ENCODE data around the gene ACR. TPM values are rescaled to one million over a fixed set of nuclear protein-coding genes. Genes with fewer than 3 reads are reported as not detected.

Gene ACR
- total and polyA plus RNA-seq, 2 experiments from 2014 or later, result not detected

DNA sequence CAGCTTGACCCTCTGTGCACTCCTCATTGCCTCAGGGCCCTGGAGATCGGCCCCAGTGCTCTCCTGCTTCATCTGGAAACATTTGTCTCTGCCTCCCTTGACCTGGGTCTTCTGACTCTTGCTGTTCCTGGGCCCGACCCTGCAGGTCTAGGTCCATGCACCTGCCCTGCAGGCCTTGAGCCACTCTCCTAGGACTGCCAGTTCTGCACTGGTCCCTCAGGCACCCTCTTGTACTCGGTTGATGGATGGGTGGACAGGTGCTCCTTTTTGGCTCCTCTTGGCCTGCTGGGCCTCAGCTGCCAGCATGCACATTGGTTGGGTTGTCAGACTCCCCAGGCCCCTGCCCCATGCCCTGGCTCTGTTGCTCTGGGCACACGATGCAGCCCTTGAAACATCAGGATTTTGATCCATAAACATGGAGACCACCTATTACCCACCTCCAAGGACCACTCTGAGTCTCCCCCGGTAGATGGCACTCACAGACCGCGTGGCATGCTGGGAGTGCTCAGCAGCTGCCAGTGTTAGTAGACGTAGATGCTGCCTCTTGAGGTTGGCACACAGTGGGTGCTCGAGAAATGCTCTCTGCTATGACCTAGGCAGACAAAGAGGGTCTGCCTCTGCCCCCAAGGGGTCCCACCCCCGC lies 20.2 kb upstream of the ACR start:
- WGBS, 2 experiments (ENCODE audit: low coverage in 1 of 2, low lambda C conversion rate in 2 of 2, missing lambda C conversion rate in 2 of 2), result 80 to 83% methylated on average over 9 to 10 of the region's 10 CpGs

GRCh38 chr22:50718352-50718709 lies 19.7 kb upstream of the ACR start:
- DNase-seq, result no peak
- 89 to 94% methylated on average over 10 of the region's 10 CpGs for WGBS, 2 experiments (ENCODE audit: low coverage in 1 of 2, low lambda C conversion rate in 2 of 2, missing lambda C conversion rate in 2 of 2)
- Histone ChIP-seq H3K4me1 (ENCODE audit: insufficient read depth) (no peaks in the 10 kb centered on the region), H3K4me3 (no peak overlapping the region), H3K27me3 (replicated peaks; ENCODE audit: insufficient read depth) (0 out of 2 replicates have a peak, but pooled peaks cover 8% of the 10 kb centered on the region), H3K27ac (no peak overlapping the region), H4K20me1 (ENCODE audit: insufficient read depth) (no peaks in the 10 kb centered on the region), H3K36me3 (ENCODE audit: low read depth) (no peaks in the 10 kb centered on the region), H3K79me2 (ENCODE audit: insufficient read depth) (no peaks in the 10 kb centered on the region), H3K9me2 (ENCODE audit: insufficient read depth) (no peaks in the 10 kb centered on the region), H2AFZ (no peak overlapping the region), H3K9ac (no peak overlapping the region), H3F3A (ENCODE audit: insufficient read depth) (no peaks in the 10 kb centered on the region), H3K9me3 (ENCODE audit: low read depth) (no peaks in the 10 kb centered on the region), H3K4me2 (ENCODE audit: unreplicated experiment) (no peak overlapping the region)
- in situ Hi-C loops (cut with MboI), result no loop called here
- TF ChIP-seq EZH2 (IDR thresholded peaks at IDR 0.05; ENCODE audit: insufficient read depth, poor library complexity, severe bottlenecking) (no peak), EZH2phosphoT487 (IDR thresholded peaks at IDR 0.05; ENCODE audit: insufficient read depth, low read depth) (no peak)

More for the DNA sequence above, 20.2 kb upstream of the ACR start:
- DNase-seq, result no peak
- Histone ChIP-seq H3K9me2 (ENCODE audit: insufficient read depth) (no peaks in the 10 kb centered on the region), H3K9me3 (ENCODE audit: low read depth) (no peaks in the 10 kb centered on the region), H3K9ac (no peak overlapping the region), H3F3A (ENCODE audit: insufficient read depth) (no peaks in the 10 kb centered on the region), H3K4me2 (ENCODE audit: unreplicated experiment) (no peak overlapping the region), H3K79me2 (ENCODE audit: insufficient read depth) (no peaks in the 10 kb centered on the region), H2AFZ (no peak overlapping the region), H3K36me3 (ENCODE audit: low read depth) (no peaks in the 10 kb centered on the region), H3K4me3 (no peak overlapping the region), H3K27ac (no peak overlapping the region), H4K20me1 (ENCODE audit: insufficient read depth) (no peaks in the 10 kb centered on the region), H3K4me1 (ENCODE audit: insufficient read depth) (no peaks in the 10 kb centered on the region), H3K27me3 (replicated peaks; ENCODE audit: insufficient read depth) (0 out of 2 replicates have a peak, but pooled peaks cover 8% of the 10 kb centered on the region)
- TF ChIP-seq EZH2 (IDR thresholded peaks at IDR 0.05; ENCODE audit: insufficient read depth, poor library complexity, severe bottlenecking) (no peak), EZH2phosphoT487 (IDR thresholded peaks at IDR 0.05; ENCODE audit: insufficient read depth, low read depth) (no peak)
- in situ Hi-C loops (cut with MboI), result no loop called here

DNA sequence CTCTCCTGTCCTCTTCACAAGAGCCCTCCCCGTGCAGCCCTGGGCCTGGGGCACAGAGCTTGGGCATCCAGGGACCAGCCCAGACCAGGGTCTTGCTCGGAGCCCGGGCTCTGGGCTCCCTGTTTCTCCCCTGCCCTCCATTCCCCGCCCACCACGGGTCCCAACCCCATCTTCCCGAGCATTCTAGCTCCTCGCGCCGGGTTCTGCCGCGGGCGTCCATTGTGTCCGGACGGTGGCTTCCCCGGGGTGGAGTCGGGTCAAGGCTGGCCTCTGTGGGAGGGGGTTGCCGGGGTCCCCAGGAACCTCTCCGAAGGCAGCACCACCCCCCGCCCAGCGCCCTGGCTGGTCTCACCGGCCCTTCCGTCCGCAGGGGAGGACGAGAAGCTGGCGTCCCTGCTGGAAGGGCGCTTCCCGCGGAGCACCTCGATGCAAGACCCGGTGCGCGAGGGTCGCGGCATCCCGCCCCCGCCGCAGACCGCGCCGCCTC lies 18.1 kb upstream of the ACR start:
- H3K4me1 ChIP-seq (ENCODE audit: insufficient read depth), result no peaks in the 10 kb centered on the region
- in situ Hi-C loops (cut with MboI), result no loop called here
- H3K36me3 ChIP-seq (ENCODE audit: low read depth), result no peaks in the 10 kb centered on the region
- no peak overlapping the region for H3K4me2 ChIP-seq (ENCODE audit: unreplicated experiment)
- H3K9me3 ChIP-seq (ENCODE audit: low read depth), result no peaks in the 10 kb centered on the region
- H3F3A ChIP-seq (ENCODE audit: insufficient read depth), result no peaks in the 10 kb centered on the region
- TF ChIP-seq EZH2phosphoT487 (IDR thresholded peaks at IDR 0.05; ENCODE audit: insufficient read depth, low read depth) (no peak), EZH2 (IDR thresholded peaks at IDR 0.05; ENCODE audit: insufficient read depth, poor library complexity, severe bottlenecking) (no peak)
- H3K27ac ChIP-seq, result no peak overlapping the region
- no peaks in the 10 kb centered on the region for H3K9me2 ChIP-seq (ENCODE audit: insufficient read depth)
- H4K20me1 ChIP-seq (ENCODE audit: insufficient read depth), result no peaks in the 10 kb centered on the region
- DNase-seq, result no peak
- H3K4me3 ChIP-seq, result peak overlapping the region; percentile 43; the same call in 1 of the 2 replicates
- H3K9ac ChIP-seq, result no peak overlapping the region
- no peak overlapping the region for H2AFZ ChIP-seq
- H3K79me2 ChIP-seq (ENCODE audit: insufficient read depth), result no peaks in the 10 kb centered on the region
- 0 out of 2 replicates have a peak, but pooled peaks cover 8% of the 10 kb centered on the region for H3K27me3 ChIP-seq (replicated peaks; ENCODE audit: insufficient read depth)
- 18 to 25% methylated on average over 5 to 40 of the region's 40 CpGs for WGBS, 2 experiments (ENCODE audit: low coverage in 1 of 2, low lambda C conversion rate in 2 of 2, missing lambda C conversion rate in 2 of 2)

GRCh38 chr22:50720301-50721256 lies 17.4 kb upstream of the ACR start:
- Histone ChIP-seq H3F3A (ENCODE audit: insufficient read depth) (no peaks in the 10 kb centered on the region), H3K27me3 (replicated peaks; ENCODE audit: insufficient read depth) (0 out of 2 replicates have a peak, but pooled peaks cover 8% of the 10 kb centered on the region), H4K20me1 (ENCODE audit: insufficient read depth) (no peaks in the 10 kb centered on the region), H3K9me3 (ENCODE audit: low read depth) (no peaks in the 10 kb centered on the region), H3K4me2 (ENCODE audit: unreplicated experiment) (peak overlapping the region; percentile 57), H2AFZ (no peak overlapping the region), H3K27ac (no peak overlapping the region), H3K36me3 (ENCODE audit: low read depth) (no peaks in the 10 kb centered on the region), H3K79me2 (ENCODE audit: insufficient read depth) (no peaks in the 10 kb centered on the region), H3K4me3 (peak overlapping the region; percentile 43; the same call in 1 of the 2 replicates), H3K4me1 (ENCODE audit: insufficient read depth) (no peaks in the 10 kb centered on the region), H3K9me2 (ENCODE audit: insufficient read depth) (no peaks in the 10 kb centered on the region), H3K9ac (no peak overlapping the region)
- WGBS, 2 experiments (ENCODE audit: low coverage in 1 of 2, low lambda C conversion rate in 2 of 2, missing lambda C conversion rate in 2 of 2), result 26 to 42% methylated on average over 44 to 97 of the region's 132 CpGs
- peak; percentile 48 for TF ChIP-seq EZH2 (IDR thresholded peaks at IDR 0.05; ENCODE audit: insufficient read depth, poor library complexity, severe bottlenecking)
- TF ChIP-seq EZH2phosphoT487 (IDR thresholded peaks at IDR 0.05; ENCODE audit: insufficient read depth, low read depth), result no peak
- DNase-seq, result peak; percentile 48
- in situ Hi-C loops (cut with MboI), result no loop called here
